HepG2 (cell line): ENCODE data around the gene TEAD3. TPM values are rescaled to one million over a fixed set of nuclear protein-coding genes. Genes with fewer than 3 reads are reported as not detected.

ENCODE experiments used
- ATAC-seq: fragments of 200-7000 bp; cut with Tn5 transposase; 3 replicates; pipeline ENCODE4 v1.9.1; 2020; ENCODE audit warnings: mild to moderate bottlenecking, moderate library complexity
- BruUV-seq: library from RNA; stranded (reverse); fragments of 400-500 nt; replicated peaks from 2 replicates; lab custom pipeline; 2021; lab: Mats Ljungman, UMichigan
- CTCF ChIA-PET: fragments of 300-600 bp; formaldehyde crosslinking; extraction: SDS; loops from one replicate; lab custom pipeline; 2021; ENCODE audit warnings: low total read pairs, inconsistent platforms, low intra/inter-chr PET ratio; lab: Yijun Ruan, JAX
- POLR2A ChIA-PET: fragments of 350-600 bp; sonication (Branson Sonifier 250); formaldehyde crosslinking; loops from one replicate; lab custom pipeline; 2020; ENCODE audit warnings: antibody characterized with exemption, inconsistent platforms; lab: Yijun Ruan, JAX
- DNase-seq: peaks from one replicate; pipeline ENCODE4 v3.0.0-alpha.2; 2015; ENCODE audit warnings: low spot score
- FAIRE-seq: peaks from 3 replicates; lab custom pipeline; 2011; peaks lifted over from hg19 to GRCh38; lab: Jason Lieb, UNC
- H2AFZ ChIP-seq: one replicate; pipeline ENCODE4 v1.6.1; 2011; ENCODE audit warnings: low read length, inconsistent platforms
- H3K27ac ChIP-seq: fragments of 300-600 bp; 3 replicates; pipeline ENCODE4 v1.8.0; 2011; ENCODE audit warnings: mixed run types, mild to moderate bottlenecking, mixed read lengths, low read length, inconsistent platforms; ENCODE audit not compliant: insufficient read depth; ENCODE audit errors: extremely low read length
- H3K27me3 ChIP-seq, 2 experiments: fragments of 200-600 bp in 1 of 2; 2 replicates in 1 of 2; 3 replicates in 1 of 2; pipeline versions ENCODE4 v1.6.0 to v1.8.0; 2011; ENCODE audit warnings: low read length in 2 of 2, mild to moderate bottlenecking in 2 of 2, moderate library complexity in 2 of 2, inconsistent platforms in 1 of 2; ENCODE audit not compliant: insufficient read depth in 2 of 2, control insufficient read depth in 1 of 2
- H3K36me3 ChIP-seq, 2 experiments: fragments of 200-600 bp in 1 of 2; replicated peaks in 1 of 2; 2 replicates in 1 of 2; 3 replicates in 1 of 2; pipeline versions ENCODE4 v1.5.1 to v1.8.0; 2011; ENCODE audit warnings: low read length in 2 of 2, inconsistent platforms in 1 of 2; ENCODE audit not compliant: insufficient read depth in 2 of 2, control insufficient read depth in 1 of 2
- H3K4me1 ChIP-seq: 2 replicates; pipeline ENCODE4 v1.5.1; 2012; ENCODE audit warnings: low read length, inconsistent platforms; ENCODE audit not compliant: insufficient read depth
- H3K4me2 ChIP-seq: 2 replicates; pipeline ENCODE4 v1.6.0; 2011; ENCODE audit warnings: low read depth, low read length, inconsistent platforms
- H3K4me3 ChIP-seq, 3 experiments: fragments of 200-600 bp in 1 of 3; sonication (generic), shearing (Covaris generic) in 1 of 3; replicated peaks in 1 of 3; 2 replicates each; pipeline ENCODE4 v1.5.1; 2011 to 2016; ENCODE audit warnings: low read length in 3 of 3, inconsistent platforms in 2 of 3, low read depth in 2 of 3, mild to moderate bottlenecking in 2 of 3, control low read depth in 1 of 3, mixed read lengths in 1 of 3; ENCODE audit not compliant: insufficient read depth in 1 of 3
- H3K79me2 ChIP-seq: one replicate; pipeline ENCODE4 v1.6.1; 2011; ENCODE audit warnings: low read length, inconsistent platforms; ENCODE audit not compliant: insufficient read depth
- H3K9ac ChIP-seq: 2 replicates; pipeline ENCODE4 v1.6.0; 2011; ENCODE audit warnings: mild to moderate bottlenecking, low read depth, low read length, inconsistent platforms; ENCODE audit not compliant: insufficient read depth
- H3K9me3 ChIP-seq: 2 replicates; pipeline ENCODE4 v1.5.1; 2012; ENCODE audit warnings: mild to moderate bottlenecking, low read length
- H4K20me1 ChIP-seq: 2 replicates; pipeline ENCODE4 v1.6.0; 2011; ENCODE audit warnings: inconsistent platforms, mild to moderate bottlenecking, low read length, moderate library complexity; ENCODE audit not compliant: insufficient read depth
- AGO2 ChIP-seq: fragments of 200-400 bp; formaldehyde crosslinking; optimal IDR thresholded peaks from 2 replicates; pipeline ENCODE3; 2017; ENCODE audit warnings: mild to moderate bottlenecking, low read depth, low read length, moderate library complexity
- ATRX ChIP-seq: sonication (generic); formaldehyde crosslinking; IDR thresholded peaks from 2 replicates; pipeline ENCODE4 v1.4.0; 2020; ENCODE audit warnings: missing genetic modification reagents, borderline replicate concordance
- CBX1 ChIP-seq: IDR thresholded peaks from one replicate; pipeline ENCODE4 v1.6.1; 2016; ENCODE audit warnings: antibody characterized with exemption, low read depth
- ISX ChIP-seq: sonication (generic); formaldehyde crosslinking; conservative IDR thresholded peaks from 2 replicates; pipeline ENCODE4 v1.5.0; 2020; ENCODE audit warnings: missing genetic modification reagents
- NAIF1 ChIP-seq: sonication (generic); formaldehyde crosslinking; IDR thresholded peaks from 2 replicates; pipeline ENCODE4 v1.5.0; 2020; ENCODE audit warnings: mild to moderate bottlenecking, missing genetic modification reagents, borderline replicate concordance
- NCOA5 ChIP-seq: sonication (generic); formaldehyde crosslinking; IDR thresholded peaks from 2 replicates; pipeline ENCODE4 v1.4.0; 2020; ENCODE audit warnings: missing genetic modification reagents
- SSRP1 ChIP-seq: IDR thresholded peaks from 2 replicates; pipeline ENCODE4 v1.6.1; 2016; ENCODE audit warnings: control low read depth
- THYN1 ChIP-seq: sonication (generic); formaldehyde crosslinking; IDR thresholded peaks from 2 replicates; pipeline ENCODE4 v1.8.1; 2023; ENCODE audit warnings: low read depth, mild to moderate bottlenecking, moderate library complexity, missing genetic modification reagents, borderline replicate concordance
- ZFYVE20 ChIP-seq: sonication (generic); formaldehyde crosslinking; IDR thresholded peaks from 2 replicates; pipeline ENCODE4 v1.8.0; 2023; ENCODE audit warnings: low read depth, mild to moderate bottlenecking, moderate library complexity, missing genetic modification reagents, borderline replicate concordance
- ZNF235 ChIP-seq: sonication (generic); formaldehyde crosslinking; IDR thresholded peaks from 2 replicates; pipeline ENCODE4 v1.8.1; 2023; ENCODE audit warnings: mild to moderate bottlenecking, missing genetic modification reagents, borderline replicate concordance
- ZNF343 ChIP-seq: sonication (generic); formaldehyde crosslinking; IDR thresholded peaks from 2 replicates; pipeline ENCODE4 v1.4.0; 2020; ENCODE audit warnings: mild to moderate bottlenecking, missing genetic modification reagents
- WGBS: methylation state at CpG from one replicate; pipeline ENCODE4 v1.1.6; 2017; ENCODE audit warnings: low lambda C conversion rate; 5-methylcytosine and 5-hydroxymethylcytosine counted together
- in situ Hi-C: cut with HindIII; loops from 2 replicates; pipeline ENCODE4 v1.10.0; 2017; ENCODE audit warnings: low pct_unique_long_range_greater_than_20kb; ENCODE audit not compliant: extremely low pct_ligation_motif_present
- intact Hi-C: fragments of 100-400 bp; cut with micrococcal nuclease; formaldehyde crosslinking; loops from one replicate; pipeline ENCODE4 v1.10.0; 2022; ENCODE audit not compliant: unreplicated experiment
- polyA plus RNA-seq, 8 experiments: library from polyadenylated mRNA; depleted of rRNA in 3 of 8; stranded (reverse) in 7 of 8; unstranded in 1 of 8; fragments of >200 nt; fragmentation: Illumina TruSeq in 4 of 8; extraction: Trizol in 4 of 8; gene quantifications; 2 replicates each; pipeline versions ENCODE4 v1.2.1 to v1.2.3, GENCODE V29; 2011 to 2016; ENCODE audit warnings: low read depth in 4 of 8, missing spikeins in 1 of 8, mixed read lengths in 1 of 8; ENCODE audit not compliant: insufficient read depth in 1 of 8
- total RNA-seq, 5 experiments: library from RNA; depleted of rRNA; stranded (reverse); fragments of >200 nt; fragmentation: Illumina TruSeq; extraction: Trizol; gene quantifications; 2 replicates each; pipeline ENCODE4 v1.2.3, GENCODE V29; 2016; ENCODE audit warnings: low read depth in 1 of 5
- TF ChIP-seq, protein P1 (sequence below): sonication (generic); formaldehyde crosslinking; IDR thresholded peaks from 2 replicates; pipeline ENCODE4 v1.9.0; 2022; ENCODE audit warnings: low read depth, missing genetic modification reagents
- TF ChIP-seq, protein P2 (sequence below): IDR thresholded peaks from 2 replicates; pipeline ENCODE4 v1.6.1; 2012; ENCODE audit warnings: low read depth, low read length, improper control_type of control experiment
- TF ChIP-seq, protein P3 (sequence below): sonication (generic); formaldehyde crosslinking; IDR thresholded peaks from 2 replicates; pipeline ENCODE4 v1.4.0; 2020; ENCODE audit warnings: missing genetic modification reagents, borderline replicate concordance
- TF ChIP-seq, protein P4 (sequence below): IDR thresholded peaks from 2 replicates; pipeline ENCODE4 v1.6.1; 2016; ENCODE audit warnings: mild to moderate bottlenecking, missing biosample characterization, missing genetic modification reagents
- TF ChIP-seq, protein P5 (sequence below): IDR thresholded peaks from 2 replicates; pipeline ENCODE4 v1.6.1; 2016; ENCODE audit warnings: missing biosample characterization, missing genetic modification reagents, low read depth

Gene TEAD3
- total and polyA plus RNA-seq, 2 of the 13 experiments (the other 11 are each of a cell fraction or from before 2014, with no cell fraction given): 15.1 to 16.5 TPM

DNA sequence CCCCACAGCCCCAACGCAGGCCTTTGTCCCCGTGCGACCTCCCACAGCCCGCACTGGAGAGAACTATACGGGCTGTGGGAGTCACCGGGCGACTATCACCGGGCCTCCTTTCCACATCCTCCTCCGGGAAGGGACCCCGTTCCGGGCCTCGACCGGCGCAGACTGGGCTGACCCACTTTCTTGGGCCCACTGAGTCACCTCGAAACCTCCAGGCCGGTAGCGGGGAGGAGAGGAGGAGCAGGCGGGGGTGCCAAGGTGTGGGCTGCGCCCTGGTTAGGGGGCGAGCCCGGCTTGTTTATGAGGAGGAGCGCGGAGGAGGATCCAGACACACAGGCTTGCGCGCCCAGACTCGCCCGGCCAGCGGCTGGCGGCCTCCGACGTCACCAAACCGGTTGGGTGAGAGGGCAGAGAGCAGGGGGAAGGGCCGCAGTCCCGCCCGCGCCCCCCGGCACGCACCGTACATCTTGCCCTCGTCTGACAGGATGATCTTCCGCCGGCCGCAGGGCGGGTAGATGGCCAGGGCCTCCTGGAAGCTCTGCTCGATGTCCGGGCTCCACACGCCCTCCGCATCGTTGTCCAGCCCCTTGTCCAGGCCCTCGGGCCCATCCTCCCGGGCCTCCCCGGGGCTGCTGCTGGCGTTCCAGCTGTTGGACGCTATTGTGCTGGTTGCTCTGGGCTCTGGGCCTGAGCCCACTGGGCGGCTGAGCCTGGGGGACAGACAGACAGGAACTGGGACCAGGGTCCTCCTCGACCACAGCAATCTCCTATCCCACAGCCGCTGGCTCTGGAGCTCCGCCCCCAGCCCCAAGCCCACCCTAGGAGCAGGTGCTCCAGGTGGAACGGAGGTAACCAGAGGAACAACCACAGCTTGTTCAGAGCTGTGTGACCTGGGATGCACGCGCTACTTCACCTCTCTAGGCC, 10.6 kb downstream of the TEAD3 start:
- Histone ChIP-seq H3K27me3 (no peaks in the 10 kb centered on the region), H3K4me1 (0 out of 2 replicates have a peak, but pooled peaks cover 9% of the 10 kb centered on the region), H3K9ac (no peak overlapping the region), H4K20me1 (peaks cover 22% of the 10 kb centered on the region; the same call in 1 of the 2 replicates), H3K27ac (no peak overlapping the region), H3K36me3 (peaks cover 10 to 45% of the 10 kb centered on the region in 2 experiments), H3K4me2 (no peak overlapping the region), H3K79me2 (peaks cover 10% of the 10 kb centered on the region), H3K4me3 (no peak overlapping the region), H3K9me3 (no peaks in the 10 kb centered on the region), H2AFZ (no peak overlapping the region)
- ChIA-PET POLR2A (interaction anchor here (0.8 to 1.9 kb wide), 3 partner anchors 9 to 13 kb away, joined by 3 to 15 read pairs (median 5); partner anchors contain the start of gene TEAD3), CTCF (no interaction called here)
- no TSS peak for BruUV-seq
- intact Hi-C loops (no loop called here), in situ Hi-C loops (no loop called here)
- no peak for FAIRE-seq
- DNase-seq: no peak
- 98% methylated on average over 58 of the region's 61 CpGs for WGBS
- no peak for ATAC-seq
- TF ChIP-seq ISX (no peak), ATRX (no peak), ZFYVE20 (CRISPR knock-in tag) (no peak), CBX1 (no peak), NAIF1 (CRISPR knock-in tag) (no peak), ZNF235 (no peak), ZNF343 (CRISPR knock-in tag) (no peak), THYN1 (no peak), AGO2 (peak; percentile 61), SSRP1 (CRISPR knock-in tag) (no peak), NCOA5 (no peak)
- TF ChIP-seq, protein P1, sequence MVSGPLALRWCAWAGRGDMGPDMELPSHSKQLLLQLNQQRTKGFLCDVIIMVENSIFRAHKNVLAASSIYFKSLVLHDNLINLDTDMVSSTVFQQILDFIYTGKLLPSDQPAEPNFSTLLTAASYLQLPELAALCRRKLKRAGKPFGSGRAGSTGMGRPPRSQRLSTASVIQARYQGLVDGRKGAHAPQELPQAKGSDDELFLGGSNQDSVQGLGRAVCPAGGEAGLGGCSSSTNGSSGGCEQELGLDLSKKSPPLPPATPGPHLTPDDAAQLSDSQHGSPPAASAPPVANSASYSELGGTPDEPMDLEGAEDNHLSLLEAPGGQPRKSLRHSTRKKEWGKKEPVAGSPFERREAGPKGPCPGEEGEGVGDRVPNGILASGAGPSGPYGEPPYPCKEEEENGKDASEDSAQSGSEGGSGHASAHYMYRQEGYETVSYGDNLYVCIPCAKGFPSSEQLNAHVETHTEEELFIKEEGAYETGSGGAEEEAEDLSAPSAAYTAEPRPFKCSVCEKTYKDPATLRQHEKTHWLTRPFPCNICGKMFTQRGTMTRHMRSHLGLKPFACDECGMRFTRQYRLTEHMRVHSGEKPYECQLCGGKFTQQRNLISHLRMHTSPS (CRISPR knock-in tag): no peak
- TF ChIP-seq, protein P2, sequence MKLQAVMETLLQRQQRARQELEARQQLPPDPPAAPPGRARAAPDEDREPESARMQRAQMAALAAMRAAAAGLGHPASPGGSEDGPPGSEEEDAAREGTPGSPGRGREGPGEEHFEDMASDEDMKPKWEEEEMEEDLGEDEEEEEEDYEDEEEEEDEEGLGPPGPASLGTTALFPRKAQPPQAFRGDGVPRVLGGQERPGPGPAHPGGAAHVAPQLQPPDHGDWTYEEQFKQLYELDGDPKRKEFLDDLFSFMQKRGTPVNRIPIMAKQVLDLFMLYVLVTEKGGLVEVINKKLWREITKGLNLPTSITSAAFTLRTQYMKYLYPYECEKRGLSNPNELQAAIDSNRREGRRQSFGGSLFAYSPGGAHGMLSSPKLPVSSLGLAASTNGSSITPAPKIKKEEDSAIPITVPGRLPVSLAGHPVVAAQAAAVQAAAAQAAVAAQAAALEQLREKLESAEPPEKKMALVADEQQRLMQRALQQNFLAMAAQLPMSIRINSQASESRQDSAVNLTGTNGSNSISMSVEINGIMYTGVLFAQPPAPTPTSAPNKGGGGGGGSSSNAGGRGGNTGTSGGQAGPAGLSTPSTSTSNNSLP: no peak
- TF ChIP-seq, protein P3, sequence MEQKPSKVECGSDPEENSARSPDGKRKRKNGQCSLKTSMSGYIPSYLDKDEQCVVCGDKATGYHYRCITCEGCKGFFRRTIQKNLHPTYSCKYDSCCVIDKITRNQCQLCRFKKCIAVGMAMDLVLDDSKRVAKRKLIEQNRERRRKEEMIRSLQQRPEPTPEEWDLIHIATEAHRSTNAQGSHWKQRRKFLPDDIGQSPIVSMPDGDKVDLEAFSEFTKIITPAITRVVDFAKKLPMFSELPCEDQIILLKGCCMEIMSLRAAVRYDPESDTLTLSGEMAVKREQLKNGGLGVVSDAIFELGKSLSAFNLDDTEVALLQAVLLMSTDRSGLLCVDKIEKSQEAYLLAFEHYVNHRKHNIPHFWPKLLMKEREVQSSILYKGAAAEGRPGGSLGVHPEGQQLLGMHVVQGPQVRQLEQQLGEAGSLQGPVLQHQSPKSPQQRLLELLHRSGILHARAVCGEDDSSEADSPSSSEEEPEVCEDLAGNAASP: no peak
- TF ChIP-seq, protein P4, sequence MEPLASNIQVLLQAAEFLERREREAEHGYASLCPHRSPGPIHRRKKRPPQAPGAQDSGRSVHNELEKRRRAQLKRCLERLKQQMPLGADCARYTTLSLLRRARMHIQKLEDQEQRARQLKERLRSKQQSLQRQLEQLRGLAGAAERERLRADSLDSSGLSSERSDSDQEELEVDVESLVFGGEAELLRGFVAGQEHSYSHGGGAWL: 0 out of 2 replicates have a peak, but pooled peaks have one; percentile 6
- TF ChIP-seq, protein P5, sequence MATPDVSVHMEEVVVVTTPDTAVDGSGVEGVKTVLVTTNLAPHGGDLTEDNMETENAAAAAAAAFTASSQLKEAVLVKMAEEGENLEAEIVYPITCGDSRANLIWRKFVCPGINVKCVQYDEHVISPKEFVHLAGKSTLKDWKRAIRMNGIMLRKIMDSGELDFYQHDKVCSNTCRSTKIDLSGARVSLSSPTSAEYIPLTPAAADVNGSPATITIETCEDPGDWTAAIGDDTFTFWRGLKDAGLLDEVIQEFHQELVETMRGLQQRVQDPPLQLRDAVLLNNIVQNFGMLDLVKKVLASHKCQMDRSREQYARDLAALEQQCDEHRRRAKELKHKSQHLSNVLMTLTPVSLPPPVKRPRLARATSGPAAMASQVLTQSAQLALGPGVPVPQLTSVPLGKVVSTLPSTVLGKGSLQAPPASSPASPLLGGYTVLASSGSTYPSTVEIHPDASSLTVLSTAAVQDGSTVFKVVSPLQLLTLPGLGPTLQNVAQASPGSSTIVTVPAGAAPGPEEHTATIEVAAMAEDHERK (CRISPR knock-in tag): no peak
